NCI-H1092 treated with DMSO at 0.1 percent for 48 hours (cell line): ENCODE data around the gene HIP1.
"Not testable (repeated sequence)": the region's sequence is repeated elsewhere in the genome, so short reads cannot be mapped to it uniquely, and the experiment has no call there.

Experiments used
- DNase-seq: peaks from one replicate; lab custom pipeline; 2025; lab: John Stamatoyannopoulos, UW

HIP1 gene

GRCh38 chr7:75739796-75740672 is 1.3 kb upstream of the HIP1 start:
- DNase-seq, result no peak

GRCh38 chr7:75738975-75739795 is 444 bp upstream of the HIP1 start:
- peak; percentile 99 for DNase-seq

DNA sequence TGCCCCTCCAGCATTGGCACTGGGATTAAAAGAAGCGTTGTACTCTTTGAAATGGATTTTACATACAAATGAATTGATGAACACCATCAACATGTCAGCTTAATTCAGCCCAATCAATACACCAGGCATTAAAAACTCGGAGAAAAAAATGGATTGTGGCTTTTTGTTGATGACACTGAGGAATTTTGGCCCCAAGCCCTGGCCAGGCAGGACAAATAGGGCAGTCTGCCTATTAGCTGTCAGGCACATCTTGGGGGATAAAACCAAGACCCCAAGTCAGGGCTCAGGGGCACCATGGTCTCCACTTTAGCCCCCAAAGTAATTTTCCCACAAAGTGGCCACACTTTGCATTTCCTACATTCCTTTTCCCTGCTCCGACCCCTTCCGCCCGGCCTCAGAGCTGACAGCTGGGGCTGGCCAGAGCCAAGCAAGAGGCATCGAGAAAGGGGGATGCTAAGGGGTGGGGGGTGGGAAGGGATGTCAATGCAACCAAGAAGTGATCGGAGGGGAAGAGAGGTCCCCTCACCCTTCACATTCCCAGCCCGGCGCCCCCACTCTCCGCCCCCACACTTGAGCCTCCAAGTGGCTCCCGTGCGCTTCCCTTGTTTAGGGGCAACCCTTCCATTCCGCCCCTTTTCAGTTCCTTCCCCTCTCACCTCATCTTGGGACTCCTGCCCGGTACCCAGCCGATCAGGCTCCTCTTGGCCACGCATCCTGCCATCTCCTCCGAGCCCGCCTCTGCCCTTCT is 711 bp downstream of the HIP1 start:
- peak; percentile 32 for DNase-seq

GRCh38 chr7:75735581-75736350 is 3.0 kb downstream of the HIP1 start:
- no peak for DNase-seq

GRCh38 chr7:75734586-75735458 is 3.9 kb downstream of the HIP1 start:
- DNase-seq, result no peak

DNA sequence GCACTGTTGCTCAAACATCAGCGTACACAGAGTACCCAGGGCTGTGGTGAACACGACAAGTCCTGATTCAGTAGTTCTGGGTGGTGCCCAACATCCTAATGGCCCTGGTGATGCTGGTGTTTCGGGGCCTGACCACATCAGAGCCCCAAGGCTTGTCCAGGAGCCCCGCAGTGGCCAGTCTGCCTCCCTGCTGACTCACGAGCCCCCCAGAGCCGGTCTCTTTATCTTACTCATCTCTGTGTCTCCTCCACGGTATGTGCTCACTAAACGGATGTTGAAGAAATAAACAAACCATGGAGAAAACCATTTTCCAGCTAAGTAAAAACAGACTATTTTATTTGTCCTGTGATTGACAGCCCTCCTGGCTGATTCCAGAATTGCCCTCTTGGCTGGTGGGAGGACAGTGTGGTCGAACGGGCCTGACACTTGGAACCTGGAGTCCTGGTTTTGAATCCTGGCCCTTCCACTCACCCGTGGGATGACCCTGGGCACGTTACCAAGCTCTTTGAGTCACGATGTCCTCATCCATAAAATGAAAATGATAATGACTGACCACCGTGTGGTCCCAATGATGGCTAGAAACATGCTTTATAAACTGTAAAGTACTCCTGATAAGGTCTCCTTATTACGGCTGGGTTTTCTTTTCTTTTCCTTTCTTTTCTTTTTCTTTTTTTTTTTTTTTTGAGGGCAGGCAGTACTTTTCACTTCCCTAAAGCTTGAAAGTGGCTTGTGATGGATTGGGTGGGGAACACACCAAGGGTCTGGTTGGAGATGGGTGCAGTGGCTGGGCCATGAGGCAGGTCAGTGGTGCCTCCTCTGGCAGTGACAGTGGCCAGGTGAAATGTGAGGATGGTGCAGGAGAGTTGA is 5.7 kb downstream of the HIP1 start:
- DNase-seq, result no peak

- no peak for DNase-seq
Observed at GRCh38 chr7:75732016-75732521, 6.7 kb downstream of the HIP1 start.

DNA sequence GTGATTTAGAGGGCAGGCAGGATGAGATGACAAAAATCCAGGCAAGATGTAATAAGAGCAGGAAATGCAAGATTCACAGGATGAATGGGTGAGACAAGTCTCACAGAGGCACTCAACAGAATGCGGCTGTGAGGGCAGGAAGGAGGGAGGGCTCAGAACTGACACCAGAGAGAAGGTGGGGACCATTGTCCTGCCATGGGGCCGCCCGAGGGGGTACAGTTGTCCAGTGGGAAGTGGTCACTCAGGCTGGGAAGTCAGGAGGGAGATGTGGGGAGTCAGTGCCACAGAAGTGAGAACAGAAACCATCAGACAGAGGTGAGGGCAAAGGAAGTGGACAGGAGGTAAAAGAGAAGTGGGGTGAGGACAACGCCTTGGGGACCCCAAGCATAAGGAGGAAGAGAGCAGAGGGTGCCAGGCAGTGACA is 8.9 kb downstream of the HIP1 start:
- no peak for DNase-seq

- DNase-seq, result peak; percentile 44
Observed at GRCh38 chr7:75727881-75728593, 10.7 kb downstream of the HIP1 start.

DNA sequence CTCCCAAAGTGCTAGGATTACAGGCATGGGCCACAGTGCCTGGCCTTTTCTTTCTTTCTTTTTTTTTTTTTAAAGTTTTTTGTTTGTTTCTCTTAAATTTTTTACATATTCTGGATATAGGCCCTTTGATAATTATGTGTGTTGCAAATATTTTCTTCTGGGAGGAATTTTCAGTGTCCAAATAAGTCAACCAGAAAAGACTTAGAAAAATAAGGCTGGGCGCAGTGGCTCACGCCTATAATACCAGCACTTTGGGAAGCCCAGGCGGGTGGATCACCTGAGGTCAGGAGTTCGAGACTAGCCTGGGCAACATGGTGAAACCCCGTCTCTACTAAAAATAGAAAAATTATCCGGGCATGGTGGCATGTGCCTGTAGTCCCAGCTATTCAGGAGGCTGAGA is 11.4 kb downstream of the HIP1 start:
- not testable (repeated sequence) for DNase-seq

GRCh38 chr7:75725306-75725705 is 13.4 kb downstream of the HIP1 start:
- no peak for DNase-seq

GRCh38 chr7:75723444-75723843 is 15.3 kb downstream of the HIP1 start:
- no peak for DNase-seq

- no peak for DNase-seq
Observed at GRCh38 chr7:75722373-75722772, 16.4 kb downstream of the HIP1 start.

- not testable (repeated sequence) for DNase-seq
Observed at GRCh38 chr7:75721922-75722321, 16.8 kb downstream of the HIP1 start.

- no peak for DNase-seq
Observed at GRCh38 chr7:75721426-75721825, 17.3 kb downstream of the HIP1 start.

DNA sequence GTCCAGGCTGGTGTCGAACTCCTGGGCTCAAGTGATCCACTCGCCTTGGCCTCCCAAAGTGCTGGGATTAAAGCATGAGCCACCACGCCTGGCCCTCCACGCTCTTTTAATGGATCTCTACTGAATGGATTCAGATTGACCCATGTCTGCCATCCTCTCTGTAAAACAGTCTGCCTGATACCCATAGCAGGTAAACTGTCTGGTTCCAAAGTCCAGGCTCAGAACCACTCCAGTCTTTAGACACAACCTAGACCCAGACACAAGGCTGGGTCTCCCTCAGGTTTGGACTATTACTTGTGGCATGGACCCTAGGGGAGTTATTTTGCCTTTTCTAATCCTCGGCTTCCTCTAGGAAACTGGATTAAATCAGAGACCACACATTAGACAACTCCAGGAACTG is 19.1 kb downstream of the HIP1 start:
- no peak for DNase-seq

- no peak for DNase-seq
Observed at GRCh38 chr7:75718390-75719031, 20.2 kb downstream of the HIP1 start.

- not testable (repeated sequence) for DNase-seq
Observed at GRCh38 chr7:75717746-75718145, 21.0 kb downstream of the HIP1 start.
